ENCODE data around the gene ZRSR2. TPM values are rescaled to one million over a fixed set of nuclear protein-coding genes. Genes with fewer than 3 reads are reported as not detected.
A peak's percentile ranks its signal among the peaks of the same experiment; 100 is the strongest.
"Not testable (repeated sequence)": the region's sequence is repeated elsewhere in the genome, so short reads cannot be mapped to it uniquely, and the experiment has no call there.

The ZRSR2 gene
- polyA plus RNA-seq, 1 donor from 2014 or later, result 43.8 TPM

- Mint-ChIP-seq H3K27me3 (no peaks in the 10 kb centered on the region), H3K4me1 (peaks cover 0 to 3% (median 0%) of the 10 kb centered on the region in 3 donors), H3K4me3 (no peak overlapping the region), H3K27ac (peak overlapping the region in 1 of 3 donors; percentile 67), H3K36me3 (peaks cover 7% of the 10 kb centered on the region), H3K9me3 (no peaks in the 10 kb centered on the region)
These were observed 30.1 kb downstream of the ZRSR2 start for GRCh38 chrX:15820106-15821073.

DNA sequence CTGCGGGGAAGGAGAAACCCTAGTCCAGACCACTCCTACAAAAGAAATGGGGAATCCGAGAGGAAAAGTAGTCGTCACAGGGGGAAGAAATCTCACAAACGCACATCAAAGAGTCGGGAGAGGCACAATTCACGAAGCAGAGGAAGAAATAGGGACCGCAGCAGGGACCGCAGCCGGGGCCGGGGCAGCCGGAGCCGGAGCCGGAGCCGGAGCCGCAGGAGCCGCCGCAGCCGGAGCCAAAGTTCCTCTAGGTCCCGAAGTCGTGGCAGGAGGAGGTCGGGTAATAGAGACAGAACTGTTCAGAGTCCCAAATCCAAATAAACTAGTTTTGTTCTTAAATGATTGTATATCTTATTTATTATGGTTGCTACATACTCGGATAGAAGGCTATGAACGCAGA is 32.6 kb downstream of the ZRSR2 start:
- no peaks in the 10 kb centered on the region for H3K9me3 Mint-ChIP-seq
- H3K27ac Mint-ChIP-seq, result peak overlapping the region in 1 of 3 donors; percentile 31
- H3K4me3 Mint-ChIP-seq, result no peak overlapping the region
- peaks cover 0 to 3% (median 0%) of the 10 kb centered on the region in 3 donors for H3K4me1 Mint-ChIP-seq
- peaks cover 7% of the 10 kb centered on the region for H3K36me3 Mint-ChIP-seq
- no peaks in the 10 kb centered on the region for H3K27me3 Mint-ChIP-seq

DNA sequence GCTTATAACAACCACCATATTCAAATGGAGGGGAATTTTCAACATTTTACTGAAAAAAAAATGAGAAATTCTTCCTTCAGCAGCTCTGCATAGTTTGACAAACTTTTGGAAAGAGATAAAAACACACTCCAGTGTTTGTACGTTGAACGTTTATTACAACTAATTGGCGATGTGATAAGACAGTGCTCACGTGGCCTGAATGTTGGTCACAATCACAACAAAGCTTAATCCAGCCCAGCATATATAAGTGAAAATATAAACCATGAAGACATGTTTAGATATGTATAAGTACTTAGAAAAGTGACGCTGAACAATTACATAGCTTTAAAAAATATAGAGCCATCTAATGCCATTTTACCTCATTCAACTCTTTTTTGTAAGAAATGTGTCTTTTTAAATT is 35.7 kb downstream of the ZRSR2 start:
- H3K4me3 Mint-ChIP-seq, result no peak overlapping the region
- H3K27me3 Mint-ChIP-seq, result no peaks in the 10 kb centered on the region
- peaks cover 0 to 9% (median 5%) of the 10 kb centered on the region in 3 donors for H3K4me1 Mint-ChIP-seq
- no peaks in the 10 kb centered on the region for H3K9me3 Mint-ChIP-seq
- H3K36me3 Mint-ChIP-seq, result peaks cover 6% of the 10 kb centered on the region
- peak overlapping the region in 2 of 3 donors; percentile 9 to 65 for H3K27ac Mint-ChIP-seq

- Mint-ChIP-seq H3K9me3 (no peaks in the 10 kb centered on the region), H3K4me1 (peaks cover 3 to 11% (median 11%) of the 10 kb centered on the region in 3 donors), H3K27ac (no peak overlapping the region), H3K4me3 (no peak overlapping the region), H3K36me3 (peaks cover 3% of the 10 kb centered on the region), H3K27me3 (no peaks in the 10 kb centered on the region)
These were observed 38.9 kb downstream of the ZRSR2 start for GRCh38 chrX:15829217-15829616.

DNA sequence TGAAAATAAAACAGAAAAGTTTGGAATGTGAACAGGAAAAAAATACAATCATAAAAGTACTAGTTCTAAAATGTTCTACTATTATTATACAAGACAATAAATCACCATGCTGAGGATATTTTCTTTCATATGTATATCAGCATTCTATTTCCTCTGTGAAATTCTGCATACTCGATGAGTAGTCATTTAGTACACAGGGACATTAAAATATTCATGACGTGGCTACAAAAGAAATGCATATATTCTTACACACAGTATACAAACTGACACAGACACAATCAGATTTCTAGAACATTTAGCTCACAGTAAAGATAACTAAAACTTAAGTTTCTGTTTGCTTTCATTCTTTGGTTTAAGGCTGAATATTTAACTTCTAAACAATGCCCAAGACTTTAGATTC is 41.1 kb downstream of the ZRSR2 start:
- H3K4me3 Mint-ChIP-seq, H3K9me3 Mint-ChIP-seq, H3K27me3 Mint-ChIP-seq, H3K36me3 Mint-ChIP-seq: not testable (repeated sequence)
- H3K27ac Mint-ChIP-seq, result peak overlapping the region in 1 of 3 donors; percentile 23
- peaks cover 3 to 13% (median 11%) of the 10 kb centered on the region in 3 donors for H3K4me1 Mint-ChIP-seq

DNA sequence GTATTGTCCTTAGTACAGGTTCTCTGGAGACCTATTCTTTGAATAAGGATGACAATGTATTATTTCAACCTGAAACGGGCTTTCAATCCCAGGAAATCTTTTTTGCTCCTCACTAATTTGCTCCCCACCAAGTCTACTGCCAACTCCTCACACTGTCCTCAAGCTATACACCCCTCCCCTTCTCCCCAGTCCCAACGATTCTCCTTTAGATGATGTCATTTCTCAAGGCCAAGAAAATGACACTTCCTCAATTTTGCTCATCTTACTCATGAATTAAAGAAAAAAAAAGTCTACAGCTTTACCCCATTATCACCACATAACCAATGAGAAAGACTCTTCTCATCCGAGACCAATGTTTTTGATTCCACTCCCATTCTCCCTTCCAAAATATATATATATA is 43.8 kb downstream of the ZRSR2 start:
- Mint-ChIP-seq H3K4me3 (peak overlapping the region in 1 of 4 donors; percentile 1), H3K9me3 (no peaks in the 10 kb centered on the region), H3K27ac (peak overlapping the region in 1 of 3 donors; percentile 53), H3K36me3 (peaks cover 7% of the 10 kb centered on the region), H3K27me3 (no peaks in the 10 kb centered on the region), H3K4me1 (peaks cover 3 to 13% (median 11%) of the 10 kb centered on the region in 3 donors)

- no peaks in the 10 kb centered on the region for H3K27me3 Mint-ChIP-seq
- peaks cover 3 to 8% (median 6%) of the 10 kb centered on the region in 3 donors for H3K4me1 Mint-ChIP-seq
- no peak overlapping the region for H3K4me3 Mint-ChIP-seq
- no peaks in the 10 kb centered on the region for H3K9me3 Mint-ChIP-seq
- peaks cover 7% of the 10 kb centered on the region for H3K36me3 Mint-ChIP-seq
- no peak overlapping the region for H3K27ac Mint-ChIP-seq
These were observed 44.7 kb downstream of the ZRSR2 start for GRCh38 chrX:15834827-15835595.

GRCh38 chrX:15838017-15838416 is 47.7 kb downstream of the ZRSR2 start:
- H3K27ac Mint-ChIP-seq, result no peak overlapping the region
- peaks cover 3 to 8% (median 5%) of the 10 kb centered on the region in 3 donors for H3K4me1 Mint-ChIP-seq
- H3K9me3 Mint-ChIP-seq, result no peaks in the 10 kb centered on the region
- H3K36me3 Mint-ChIP-seq, result peaks cover 7% of the 10 kb centered on the region
- H3K27me3 Mint-ChIP-seq, result no peaks in the 10 kb centered on the region
- no peak overlapping the region for H3K4me3 Mint-ChIP-seq

- no peaks in the 10 kb centered on the region for H3K9me3 Mint-ChIP-seq
- H3K4me1 Mint-ChIP-seq, result peaks cover 0 to 7% (median 6%) of the 10 kb centered on the region in 3 donors
- no peak overlapping the region for H3K4me3 Mint-ChIP-seq
- H3K27ac Mint-ChIP-seq, result no peak overlapping the region
- H3K27me3 Mint-ChIP-seq, result no peaks in the 10 kb centered on the region
- peaks cover 4% of the 10 kb centered on the region for H3K36me3 Mint-ChIP-seq
These were observed 51.7 kb downstream of the ZRSR2 start for GRCh38 chrX:15841853-15842516.

GRCh38 chrX:15843960-15844359 is 53.7 kb downstream of the ZRSR2 start:
- Mint-ChIP-seq H3K4me3 (no peak overlapping the region), H3K36me3 (peaks cover 2% of the 10 kb centered on the region), H3K27ac (peak overlapping the region in 1 of 3 donors; percentile 59), H3K4me1 (peaks cover 0 to 13% (median 6%) of the 10 kb centered on the region in 3 donors), H3K27me3 (no peaks in the 10 kb centered on the region), H3K9me3 (no peaks in the 10 kb centered on the region)

- H3K36me3 Mint-ChIP-seq, result peaks cover 4% of the 10 kb centered on the region
- no peaks in the 10 kb centered on the region for H3K27me3 Mint-ChIP-seq
- no peaks in the 10 kb centered on the region for H3K9me3 Mint-ChIP-seq
- H3K4me1 Mint-ChIP-seq, result peaks cover 5 to 30% (median 15%) of the 10 kb centered on the region in 3 donors
- no peak overlapping the region for H3K4me3 Mint-ChIP-seq
- no peak overlapping the region for H3K27ac Mint-ChIP-seq
These were observed 58.3 kb downstream of the ZRSR2 start for GRCh38 chrX:15848576-15848975.

DNA sequence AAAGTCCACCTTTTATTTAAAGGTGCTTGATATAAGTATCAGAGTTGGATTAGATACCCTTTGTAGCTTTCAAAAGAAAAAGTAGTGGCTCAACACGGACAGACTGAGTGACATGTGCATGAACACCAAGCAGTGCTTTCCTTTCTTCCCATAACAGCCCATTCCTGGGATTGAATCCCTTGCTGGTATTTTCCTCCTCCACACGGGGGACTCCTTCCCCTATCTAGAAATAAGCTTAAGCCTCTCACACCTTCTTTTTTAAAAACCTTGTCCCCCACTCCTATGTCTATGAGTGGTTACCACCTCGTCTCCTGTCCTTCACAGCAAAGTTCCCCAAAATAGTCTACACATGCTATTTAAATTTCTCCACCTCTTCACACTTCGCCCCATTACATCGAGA is 59.3 kb downstream of the ZRSR2 start:
- H3K4me3 Mint-ChIP-seq, result peak overlapping the region in 1 of 4 donors; percentile 30
- no peaks in the 10 kb centered on the region for H3K9me3 Mint-ChIP-seq
- peaks cover 6 to 27% (median 16%) of the 10 kb centered on the region in 3 donors for H3K4me1 Mint-ChIP-seq
- H3K27ac Mint-ChIP-seq, result peak overlapping the region in 1 of 3 donors; percentile 21
- no peaks in the 10 kb centered on the region for H3K27me3 Mint-ChIP-seq
- H3K36me3 Mint-ChIP-seq, result peaks cover 4% of the 10 kb centered on the region

DNA sequence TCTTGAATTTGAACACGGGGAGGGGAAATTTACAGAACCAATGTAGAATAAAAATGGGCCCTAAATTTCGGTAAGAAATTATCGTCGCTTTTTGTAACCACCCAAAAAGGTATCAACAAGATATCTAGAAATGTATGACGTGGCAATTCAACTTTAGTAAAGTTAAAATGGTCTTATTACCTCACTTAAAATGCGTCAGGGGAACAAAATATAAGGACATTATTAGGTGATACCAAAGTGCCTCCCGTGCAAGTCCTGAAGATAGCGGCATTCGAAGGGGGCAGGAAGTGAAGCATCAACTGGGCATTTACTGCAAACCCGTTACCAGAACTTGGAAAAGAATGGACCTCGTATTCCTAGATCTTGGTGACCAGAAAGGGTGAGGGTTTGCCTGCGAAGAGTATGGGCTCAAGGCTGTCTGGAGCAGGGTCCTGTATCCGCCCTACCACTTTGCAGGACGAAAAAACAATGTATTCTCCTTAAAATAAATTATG is 63.3 kb downstream of the ZRSR2 start:
- Mint-ChIP-seq H3K27ac (peak overlapping the region; percentile 90 to 98 (median 94)), H3K4me3 (peak overlapping the region; percentile 82 to 97 (median 92)), H3K4me1 (peaks cover 19 to 30% (median 22%) of the 10 kb centered on the region in 3 donors), H3K36me3 (peaks cover 2% of the 10 kb centered on the region), H3K9me3 (no peaks in the 10 kb centered on the region), H3K27me3 (no peaks in the 10 kb centered on the region)

DNA sequence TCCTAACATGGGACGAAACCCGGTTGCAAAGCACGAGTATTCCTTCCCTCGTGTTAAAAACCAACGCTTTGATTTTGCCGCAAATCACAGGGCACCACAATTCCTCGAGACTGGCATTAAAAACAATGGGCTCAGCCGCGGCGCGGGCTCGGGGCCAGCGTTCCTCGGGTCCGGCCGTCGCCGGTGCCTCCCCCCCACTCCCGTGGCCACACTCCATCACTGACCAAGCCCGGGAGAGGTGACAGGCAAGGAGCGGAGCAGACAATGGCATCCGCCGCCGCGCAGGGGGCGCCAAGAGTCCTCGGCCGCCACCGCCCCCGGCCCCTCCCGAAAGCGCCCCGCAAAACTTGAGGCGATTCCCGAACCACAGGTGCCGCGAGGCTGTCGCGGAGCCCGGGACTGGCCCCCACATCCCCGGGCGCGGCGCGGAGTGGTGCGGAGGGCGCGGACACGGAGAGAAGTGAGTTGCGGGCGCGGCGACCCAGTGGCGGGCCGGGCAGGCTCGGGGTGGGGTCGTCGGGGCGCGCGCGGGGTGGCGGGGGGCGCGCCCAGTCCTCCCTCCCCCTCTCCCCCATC is 63.9 kb downstream of the ZRSR2 start:
- peaks cover 19 to 30% (median 24%) of the 10 kb centered on the region in 3 donors for H3K4me1 Mint-ChIP-seq
- H3K27me3 Mint-ChIP-seq, result no peaks in the 10 kb centered on the region
- H3K36me3 Mint-ChIP-seq, result peaks cover 2% of the 10 kb centered on the region
- no peaks in the 10 kb centered on the region for H3K9me3 Mint-ChIP-seq
- H3K27ac Mint-ChIP-seq, result peak overlapping the region; percentile 90 to 98 (median 94)
- H3K4me3 Mint-ChIP-seq, result peak overlapping the region; percentile 82 to 97 (median 92)
